CD14-positive monocyte (primary cell): ENCODE data around the gene ANO2. TPM values are rescaled to one million over a fixed set of nuclear protein-coding genes. Genes with fewer than 3 reads are reported as not detected.

Experiments used
- DNase-seq, 3 donors: peaks; one replicate each; pipeline ENCODE4 v3.0.0-alpha.2; 2011 to 2022
- H2AFZ ChIP-seq: 2 replicates; pipeline ENCODE4 v1.6.0; 2012; ENCODE audit warnings: mild to moderate bottlenecking, low read depth, low read length, inconsistent platforms; ENCODE audit not compliant: insufficient read depth, poor library complexity, severe bottlenecking
- H3K27ac ChIP-seq, 2 donors: 1 replicate in 1 of 2; 2 replicates in 1 of 2; pipeline ENCODE4 v1.5.1; 2012 to 2013; ENCODE audit warnings: low read length in 2 of 2, control low read depth in 1 of 2, inconsistent platforms in 1 of 2, low read depth in 1 of 2, mild to moderate bottlenecking in 1 of 2
- H3K27me3 ChIP-seq, 2 donors: one replicate each; pipeline versions ENCODE4 v1.6.0 to v1.6.1; 2011 to 2013; ENCODE audit warnings: low read length in 2 of 2; ENCODE audit not compliant: control insufficient read depth in 2 of 2, insufficient read depth in 2 of 2
- H3K36me3 ChIP-seq, 2 donors: replicated peaks in 1 of 2; 1 replicate in 1 of 2; 2 replicates in 1 of 2; pipeline versions ENCODE4 v1.5.1 to v1.6.1; 2012 to 2013; ENCODE audit warnings: low read length in 2 of 2, control low read depth in 1 of 2, inconsistent platforms in 1 of 2, mild to moderate bottlenecking in 1 of 2; ENCODE audit not compliant: insufficient read depth in 2 of 2, control insufficient read depth in 1 of 2
- H3K4me1 ChIP-seq, 2 donors: 1 replicate in 1 of 2; 2 replicates in 1 of 2; pipeline versions ENCODE4 v1.5.1 to v1.6.1; 2012 to 2013; ENCODE audit warnings: low read length in 2 of 2, control low read depth in 1 of 2, inconsistent platforms in 1 of 2, mild to moderate bottlenecking in 1 of 2, moderate library complexity in 1 of 2; ENCODE audit not compliant: insufficient read depth in 2 of 2, control insufficient read depth in 1 of 2
- H3K4me2 ChIP-seq: replicated peaks from 2 replicates; pipeline ENCODE3; 2012; ENCODE audit warnings: low read length, moderate library complexity, mild to moderate bottlenecking; ENCODE audit not compliant: poor library complexity, severe bottlenecking; ENCODE audit errors: extremely low read depth
- H3K4me3 ChIP-seq, 3 experiments: fragments of 200-600 bp in 1 of 3; sonication (generic) in 1 of 3; replicated peaks in 1 of 3; 1 replicate in 2 of 3; 2 replicates in 1 of 3; pipeline ENCODE4 v1.5.1; 2011 to 2013; ENCODE audit warnings: low read length in 3 of 3, mild to moderate bottlenecking in 3 of 3, control low read depth in 2 of 3, low read depth in 2 of 3, inconsistent platforms in 1 of 3, moderate library complexity in 1 of 3
- H3K79me2 ChIP-seq: 2 replicates; pipeline ENCODE4 v1.6.0; 2012; ENCODE audit warnings: mild to moderate bottlenecking, control low read depth, inconsistent platforms, low read length, moderate library complexity; ENCODE audit not compliant: insufficient read depth
- H3K9ac ChIP-seq: 2 replicates; pipeline ENCODE4 v1.6.0; 2017; ENCODE audit warnings: low read length, mild to moderate bottlenecking; ENCODE audit not compliant: insufficient read depth, poor library complexity, severe bottlenecking
- H3K9me3 ChIP-seq, 2 donors: replicated peaks in 1 of 2; 1 replicate in 1 of 2; 2 replicates in 1 of 2; pipeline versions ENCODE4 v1.5.1 to v1.6.1; 2012 to 2013; ENCODE audit warnings: low read length in 2 of 2, control low read depth in 1 of 2; ENCODE audit not compliant: control insufficient read depth in 1 of 2, insufficient read depth in 1 of 2
- H4K20me1 ChIP-seq: 2 replicates; pipeline ENCODE4 v1.6.0; 2012; ENCODE audit warnings: mild to moderate bottlenecking, low read length, control low read depth, moderate library complexity; ENCODE audit not compliant: insufficient read depth
- H3K27ac Mint-ChIP-seq, 7 donors: one replicate each; pipeline ENCODE4 v1.8.0; 2020; ENCODE audit warnings: mild to moderate bottlenecking in 7 of 7, mixed read lengths in 7 of 7, moderate library complexity in 6 of 7, inconsistent platforms in 2 of 7
- H3K27me3 Mint-ChIP-seq, 3 donors: one replicate each; pipeline ENCODE4 v1.8.0; 2021 to 2022; ENCODE audit warnings: low read depth in 3 of 3, mild to moderate bottlenecking in 3 of 3, mixed read lengths in 3 of 3, moderate library complexity in 3 of 3, inconsistent platforms in 1 of 3
- H3K36me3 Mint-ChIP-seq, 2 donors: one replicate each; pipeline ENCODE4 v1.8.0; 2020; ENCODE audit warnings: mixed read lengths in 2 of 2, inconsistent platforms in 1 of 2, mild to moderate bottlenecking in 1 of 2
- H3K4me1 Mint-ChIP-seq: one replicate; pipeline ENCODE4 v1.8.0; 2020; ENCODE audit warnings: mild to moderate bottlenecking, mixed read lengths
- H3K4me3 Mint-ChIP-seq, 2 donors: one replicate each; pipeline ENCODE4 v1.8.0; 2020; ENCODE audit warnings: mild to moderate bottlenecking in 2 of 2, mixed read lengths in 2 of 2, moderate library complexity in 1 of 2
- H3K9me3 Mint-ChIP-seq, 7 donors: one replicate each; pipeline ENCODE4 v1.8.0; 2020 to 2022; ENCODE audit warnings: mixed read lengths in 7 of 7, mild to moderate bottlenecking in 6 of 7, moderate library complexity in 6 of 7, inconsistent platforms in 2 of 7
- WGBS: methylation state at CpG from one replicate; pipeline ENCODE4 v1.1.5; 2013; ENCODE audit warnings: missing lambda C conversion rate; ENCODE audit not compliant: insufficient coverage; 5-methylcytosine and 5-hydroxymethylcytosine counted together
- intact Hi-C, 2 donors: fragments of 100-400 bp; cut with micrococcal nuclease; formaldehyde crosslinking; loops; one replicate each; pipeline versions ENCODE4 v1.15.0 to v1.15.1; 2023
- polyA plus RNA-seq, 3 donors: library from polyadenylated mRNA; depleted of rRNA in 1 of 3; unstranded in 2 of 3; stranded (reverse) in 1 of 3; fragments of 300-500 nt in 2 of 3; fragments of >200 nt in 1 of 3; fragmentation: Illumina TruSeq in 2 of 3; gene quantifications; 1 replicate in 2 of 3; 2 replicates in 1 of 3; pipeline ENCODE4 v1.2.3, GENCODE V29; 2012 to 2021
- TF ChIP-seq, protein P1 (sequence below): fragments of 200-600 bp; IDR thresholded peaks from one replicate; pipeline ENCODE4 v1.8.0; 2022; ENCODE audit warnings: antibody characterized with exemption, mild to moderate bottlenecking

ANO2 gene
- polyA plus RNA-seq, 3 donors = not detected

DNA sequence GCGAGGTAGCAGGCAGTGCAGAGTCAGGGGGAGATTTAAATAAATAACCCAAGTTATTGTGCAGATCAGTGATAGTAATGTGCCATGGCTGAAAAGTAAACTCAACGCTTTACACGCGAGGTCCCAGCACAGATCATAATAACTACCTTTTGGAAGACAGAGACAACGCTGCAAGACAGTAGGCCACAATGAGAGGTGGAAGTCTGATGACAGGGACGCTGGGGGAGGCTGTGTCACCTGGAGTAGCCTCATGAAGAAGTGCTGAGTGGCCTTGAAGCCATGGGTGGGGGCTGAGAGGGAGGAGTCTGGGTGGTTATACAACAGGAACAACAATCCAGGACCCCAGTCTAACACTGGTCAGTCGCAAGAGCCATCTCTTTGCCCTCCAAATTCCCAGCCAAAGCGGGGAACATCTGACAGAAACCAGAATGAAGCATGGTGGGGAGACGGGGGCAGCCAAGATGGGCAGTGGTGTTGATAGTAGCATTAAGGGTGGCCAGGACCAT lies 28.2 kb downstream of the ANO2 start:
- no CpG with 5 or more reads among the region's 9 CpGs for WGBS
- Histone ChIP-seq H3K36me3 (no peaks in the 10 kb centered on the region), H3K9me3 (no peaks in the 10 kb centered on the region), H3K9ac (no peak overlapping the region), H3K27me3 (no peaks in the 10 kb centered on the region), H3K4me1 (no peaks in the 10 kb centered on the region), H3K79me2 (no peaks in the 10 kb centered on the region), H4K20me1 (no peaks in the 10 kb centered on the region), H2AFZ (no peak overlapping the region), H3K4me2 (no peak overlapping the region), H3K4me3 (no peak overlapping the region), H3K27ac (no peak overlapping the region)
- Mint-ChIP-seq H3K4me3 (no peak overlapping the region), H3K36me3 (no peaks in the 10 kb centered on the region), H3K27me3 (no peaks in the 10 kb centered on the region), H3K9me3 (peaks cover 0 to 3% (median 0%) of the 10 kb centered on the region in 7 donors), H3K4me1 (no peaks in the 10 kb centered on the region), H3K27ac (no peak overlapping the region)
- intact Hi-C loops = no loop called here
- no peak for DNase-seq
- TF ChIP-seq, protein P1, sequence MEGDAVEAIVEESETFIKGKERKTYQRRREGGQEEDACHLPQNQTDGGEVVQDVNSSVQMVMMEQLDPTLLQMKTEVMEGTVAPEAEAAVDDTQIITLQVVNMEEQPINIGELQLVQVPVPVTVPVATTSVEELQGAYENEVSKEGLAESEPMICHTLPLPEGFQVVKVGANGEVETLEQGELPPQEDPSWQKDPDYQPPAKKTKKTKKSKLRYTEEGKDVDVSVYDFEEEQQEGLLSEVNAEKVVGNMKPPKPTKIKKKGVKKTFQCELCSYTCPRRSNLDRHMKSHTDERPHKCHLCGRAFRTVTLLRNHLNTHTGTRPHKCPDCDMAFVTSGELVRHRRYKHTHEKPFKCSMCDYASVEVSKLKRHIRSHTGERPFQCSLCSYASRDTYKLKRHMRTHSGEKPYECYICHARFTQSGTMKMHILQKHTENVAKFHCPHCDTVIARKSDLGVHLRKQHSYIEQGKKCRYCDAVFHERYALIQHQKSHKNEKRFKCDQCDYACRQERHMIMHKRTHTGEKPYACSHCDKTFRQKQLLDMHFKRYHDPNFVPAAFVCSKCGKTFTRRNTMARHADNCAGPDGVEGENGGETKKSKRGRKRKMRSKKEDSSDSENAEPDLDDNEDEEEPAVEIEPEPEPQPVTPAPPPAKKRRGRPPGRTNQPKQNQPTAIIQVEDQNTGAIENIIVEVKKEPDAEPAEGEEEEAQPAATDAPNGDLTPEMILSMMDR = no peak

- no peak for DNase-seq
- Histone ChIP-seq H3K27ac (no peak overlapping the region), H3K9me3 (no peaks in the 10 kb centered on the region), H3K4me1 (no peaks in the 10 kb centered on the region), H3K79me2 (no peaks in the 10 kb centered on the region), H4K20me1 (no peaks in the 10 kb centered on the region), H3K27me3 (no peaks in the 10 kb centered on the region), H2AFZ (no peak overlapping the region), H3K4me2 (no peak overlapping the region), H3K9ac (no peak overlapping the region), H3K4me3 (no peak overlapping the region), H3K36me3 (no peaks in the 10 kb centered on the region)
- Mint-ChIP-seq H3K4me3 (no peak overlapping the region), H3K27me3 (peaks cover 0 to 3% (median 0%) of the 10 kb centered on the region in 3 donors), H3K27ac (no peak overlapping the region), H3K4me1 (no peaks in the 10 kb centered on the region), H3K9me3 (peaks cover 0 to 3% (median 0%) of the 10 kb centered on the region in 7 donors), H3K36me3 (no peaks in the 10 kb centered on the region)
- intact Hi-C loops = no loop called here
- TF ChIP-seq, protein P1 = no peak
- 100% methylated on average over 3 of the region's 4 CpGs for WGBS
These were observed 29.5 kb downstream of the ANO2 start for GRCh38 chr12:5915511-5915910.
